Measurements from ENCODE around the gene DMPK.

DMPK gene

GRCh38 chr19:45785781-45786532 lies 3.7 kb upstream of the DMPK start:
- H3K4me3 ChIP-seq (replicated peaks in 1 of 2; ENCODE audit: low read depth in 2 of 2, low read length in 2 of 2) = no peak overlapping the region
- DNase-seq (ENCODE audit: low read depth in 2 of 2) = no peak
- no peak for TF ChIP-seq CTCF (IDR thresholded peaks at IDR 0.05; ENCODE audit: low read depth, low read length)

- no peak for DNase-seq (ENCODE audit: low read depth in 2 of 2)
- H3K4me3 ChIP-seq (replicated peaks in 1 of 2; ENCODE audit: low read depth in 2 of 2, low read length in 2 of 2) = no peak overlapping the region
- TF ChIP-seq CTCF (IDR thresholded peaks at IDR 0.05; ENCODE audit: low read depth, low read length) = no peak
Measured at GRCh38 chr19:45785097-45785496, 2.8 kb upstream of the DMPK start.

- DNase-seq (ENCODE audit: low read depth in 2 of 2) = no peak
- no peak overlapping the region for H3K4me3 ChIP-seq (replicated peaks in 1 of 2; ENCODE audit: low read depth in 2 of 2, low read length in 2 of 2)
- no peak for TF ChIP-seq CTCF (IDR thresholded peaks at IDR 0.05; ENCODE audit: low read depth, low read length)
Measured at GRCh38 chr19:45784096-45784495, 1.8 kb upstream of the DMPK start.

- peak; percentile 70 to 73 for DNase-seq (ENCODE audit: low read depth in 2 of 2)
- TF ChIP-seq CTCF (IDR thresholded peaks at IDR 0.05; ENCODE audit: low read depth, low read length) = no peak
- H3K4me3 ChIP-seq (replicated peaks in 1 of 2; ENCODE audit: low read depth in 2 of 2, low read length in 2 of 2) = peak overlapping the region in 1 of 2 donors; percentile 7
Measured at GRCh38 chr19:45782820-45783785, 813 bp upstream of the DMPK start.

- no peak for TF ChIP-seq CTCF (IDR thresholded peaks at IDR 0.05; ENCODE audit: low read depth, low read length)
- no peak for DNase-seq (ENCODE audit: low read depth in 2 of 2)
- H3K4me3 ChIP-seq (replicated peaks in 1 of 2; ENCODE audit: low read depth in 2 of 2, low read length in 2 of 2) = peak overlapping the region; percentile 33 to 62
Measured at GRCh38 chr19:45781214-45782161, 802 bp downstream of the DMPK start.
